Measurements from ENCODE around the gene OR9I1.

- TF ChIP-seq CTCF (IDR thresholded peaks at IDR 0.05) (no peak), POLR2A (IDR thresholded peaks at IDR 0.05) (no peak), POLR2AphosphoS5 (IDR thresholded peaks at IDR 0.05) (no peak)
Observed at GRCh38 chr11:58086528-58086927, 38.8 kb downstream of the OR9I1 start.

Measured in breast epithelium (tissue), 3 donors.